SJSA1 (cell line): ENCODE data around the gene NOCT. TPM values are rescaled to one million over a fixed set of nuclear protein-coding genes. Genes with fewer than 3 reads are reported as not detected.

Experiments used
- DNase-seq, 2 experiments: peaks; one replicate each; pipeline ENCODE4 v3.0.0-alpha.2; 2015 to 2020; ENCODE audit warnings: low spot score in 2 of 2, low read depth in 1 of 2
- H3K27ac ChIP-seq: fragments of 250-450 bp; sonication (Bioruptor Pico); 2 replicates; pipeline ENCODE4 v1.5.1; 2020; ENCODE audit warnings: mild to moderate bottlenecking, moderate library complexity
- H3K27me3 ChIP-seq: fragments of 250-450 bp; sonication (Bioruptor Pico); replicated peaks from 2 replicates; pipeline ENCODE4 v1.5.1; 2020; ENCODE audit warnings: mild to moderate bottlenecking, moderate library complexity
- H3K36me3 ChIP-seq: fragments of 250-450 bp; sonication (Bioruptor Pico); 2 replicates; pipeline ENCODE4 v1.5.1; 2020; ENCODE audit warnings: mild to moderate bottlenecking
- H3K4me1 ChIP-seq: fragments of 250-450 bp; sonication (Bioruptor Pico); replicated peaks from 2 replicates; pipeline ENCODE4 v1.6.1; 2021; ENCODE audit warnings: mild to moderate bottlenecking
- H3K4me3 ChIP-seq: fragments of 250-450 bp; sonication (Bioruptor Pico); 2 replicates; pipeline ENCODE4 v1.5.1; 2020; ENCODE audit warnings: mild to moderate bottlenecking
- H3K9me3 ChIP-seq: fragments of 250-450 bp; sonication (Bioruptor Pico); replicated peaks from 2 replicates; pipeline ENCODE4 v1.5.1; 2020; ENCODE audit warnings: mild to moderate bottlenecking
- total RNA-seq: library from RNA; depleted of rRNA; stranded (reverse); fragments of >200 nt; shearing (Covaris generic); gene quantifications from 2 replicates; pipeline ENCODE4 v1.2.3, GENCODE V29; 2014; rRNA removed

The NOCT gene, protein sequence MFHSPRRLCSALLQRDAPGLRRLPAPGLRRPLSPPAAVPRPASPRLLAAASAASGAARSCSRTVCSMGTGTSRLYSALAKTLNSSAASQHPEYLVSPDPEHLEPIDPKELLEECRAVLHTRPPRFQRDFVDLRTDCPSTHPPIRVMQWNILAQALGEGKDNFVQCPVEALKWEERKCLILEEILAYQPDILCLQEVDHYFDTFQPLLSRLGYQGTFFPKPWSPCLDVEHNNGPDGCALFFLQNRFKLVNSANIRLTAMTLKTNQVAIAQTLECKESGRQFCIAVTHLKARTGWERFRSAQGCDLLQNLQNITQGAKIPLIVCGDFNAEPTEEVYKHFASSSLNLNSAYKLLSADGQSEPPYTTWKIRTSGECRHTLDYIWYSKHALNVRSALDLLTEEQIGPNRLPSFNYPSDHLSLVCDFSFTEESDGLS
- total RNA-seq, result 29.7 and 35.8 TPM in 2 replicates

DNA sequence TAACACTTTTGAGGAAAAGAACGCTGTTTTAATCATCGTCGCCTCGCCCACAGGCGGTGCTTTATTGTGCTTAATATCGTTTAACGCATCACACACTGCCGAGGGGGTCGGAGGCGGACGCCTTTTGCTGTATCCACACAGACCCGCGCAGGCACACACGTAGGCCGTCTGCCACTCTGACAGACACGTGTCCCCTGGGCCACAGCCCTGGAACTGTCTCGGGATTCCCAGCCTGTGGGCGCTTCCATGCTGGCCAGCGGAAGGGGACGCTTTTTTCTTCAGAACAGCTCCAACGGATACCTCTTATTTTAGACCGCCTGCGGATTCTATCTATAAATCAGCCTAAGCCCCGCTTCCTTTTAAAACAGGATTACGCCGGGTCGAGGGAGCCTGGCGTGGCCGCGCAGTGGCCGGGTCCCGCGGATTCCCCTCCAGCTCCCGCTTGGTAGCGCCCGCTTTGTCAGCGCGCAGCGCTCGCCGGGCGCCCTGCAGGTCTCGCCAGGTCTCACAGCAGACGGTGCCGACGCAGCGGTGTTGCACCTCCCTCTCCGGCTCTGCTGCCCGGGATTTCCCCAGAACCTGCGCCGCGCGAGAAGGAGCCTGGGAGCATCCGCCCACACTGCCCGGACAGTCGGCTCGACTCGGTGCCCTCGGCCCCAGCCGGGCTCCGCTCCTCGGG lies at the start of gene NOCT:
Gene NOCT (plus strand): TSS at position 513 of the 679 bp plus-strand sequence. CDS start 201 bp downstream, outside the sequence.
- Histone ChIP-seq H3K36me3 (peaks cover 30% of the 10 kb centered on the region), H3K4me3 (peak within 1 kb of the TSS; percentile 92), H3K9me3 (no peaks in the 10 kb centered on the region), H3K27ac (peak within 1 kb of the TSS; percentile 99), H3K4me1 (peaks cover 41% of the 10 kb centered on the region), H3K27me3 (no peaks in the 10 kb centered on the region)
- DNase-seq, result peak; percentile 94 to 97

GRCh38 chr4:138967313-138967712 lies 48.3 kb upstream of the NOCT start:
- H3K4me1 ChIP-seq, result no peaks in the 10 kb centered on the region
- no peaks in the 10 kb centered on the region for H3K9me3 ChIP-seq
- H3K27me3 ChIP-seq, result no peaks in the 10 kb centered on the region
- no peak overlapping the region for H3K4me3 ChIP-seq
- no peak for DNase-seq
- H3K27ac ChIP-seq, result no peak overlapping the region
- no peaks in the 10 kb centered on the region for H3K36me3 ChIP-seq

- no peak for DNase-seq
- no peak overlapping the region for H3K4me3 ChIP-seq
- no peaks in the 10 kb centered on the region for H3K9me3 ChIP-seq
- H3K27ac ChIP-seq, result no peak overlapping the region
- H3K36me3 ChIP-seq, result no peaks in the 10 kb centered on the region
- no peaks in the 10 kb centered on the region for H3K27me3 ChIP-seq
- no peaks in the 10 kb centered on the region for H3K4me1 ChIP-seq
Measured at GRCh38 chr4:138972956-138973801, 42.4 kb upstream of the NOCT start.

GRCh38 chr4:138975225-138975624 lies 40.4 kb upstream of the NOCT start:
- no peaks in the 10 kb centered on the region for H3K4me1 ChIP-seq
- no peak overlapping the region for H3K27ac ChIP-seq
- DNase-seq, result no peak
- H3K4me3 ChIP-seq, result no peak overlapping the region
- H3K27me3 ChIP-seq, result no peaks in the 10 kb centered on the region
- H3K9me3 ChIP-seq, result no peaks in the 10 kb centered on the region
- no peaks in the 10 kb centered on the region for H3K36me3 ChIP-seq

DNA sequence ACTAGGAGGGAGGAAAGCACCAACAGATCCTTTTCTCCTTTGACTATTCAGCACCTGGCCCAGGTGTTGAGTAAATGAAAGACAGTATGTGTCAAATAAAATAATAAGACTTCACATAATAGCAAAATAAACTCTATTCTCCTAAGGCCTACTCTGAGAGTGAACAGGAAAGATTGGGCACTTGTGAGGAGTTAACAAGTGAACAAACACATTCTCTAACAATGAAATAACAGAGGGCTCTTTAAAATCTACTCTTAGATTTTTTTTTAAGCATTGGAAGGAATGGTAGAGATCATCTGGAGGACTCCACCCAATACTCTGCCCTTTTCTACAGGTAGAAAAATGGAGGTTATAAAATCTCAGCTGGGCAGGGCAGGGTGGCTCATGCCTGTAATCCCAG lies 39.1 kb upstream of the NOCT start:
- Histone ChIP-seq H3K27me3 (no peaks in the 10 kb centered on the region), H3K9me3 (no peaks in the 10 kb centered on the region), H3K4me1 (no peaks in the 10 kb centered on the region), H3K4me3 (no peak overlapping the region), H3K27ac (no peak overlapping the region), H3K36me3 (no peaks in the 10 kb centered on the region)
- no peak for DNase-seq

DNA sequence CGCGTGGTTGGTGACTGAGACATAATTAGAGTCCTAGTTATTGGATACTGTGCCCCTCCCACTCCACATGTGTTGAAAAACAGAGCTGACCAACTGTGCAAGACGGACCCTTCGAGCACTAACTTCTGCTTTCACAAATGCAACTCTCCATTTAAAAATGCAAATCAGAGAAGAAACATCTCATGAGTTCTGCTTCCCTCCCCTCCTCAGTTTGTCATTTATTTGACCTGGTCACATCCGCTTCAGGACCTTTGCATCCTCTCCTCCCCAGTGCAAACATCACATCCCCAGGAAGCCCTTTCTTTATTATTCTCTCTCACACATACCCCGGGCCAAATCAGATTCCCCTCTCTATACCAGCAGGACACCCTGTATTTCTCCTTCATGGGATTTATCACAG lies 38.1 kb upstream of the NOCT start:
- no peaks in the 10 kb centered on the region for H3K4me1 ChIP-seq
- no peak overlapping the region for H3K4me3 ChIP-seq
- H3K27me3 ChIP-seq, result no peaks in the 10 kb centered on the region
- no peaks in the 10 kb centered on the region for H3K9me3 ChIP-seq
- H3K27ac ChIP-seq, result no peak overlapping the region
- no peak for DNase-seq
- no peaks in the 10 kb centered on the region for H3K36me3 ChIP-seq

- Histone ChIP-seq H3K27ac (no peak overlapping the region), H3K27me3 (no peaks in the 10 kb centered on the region), H3K9me3 (no peaks in the 10 kb centered on the region), H3K36me3 (no peaks in the 10 kb centered on the region), H3K4me3 (no peak overlapping the region), H3K4me1 (no peaks in the 10 kb centered on the region)
- DNase-seq, result no peak
Measured at GRCh38 chr4:138978028-138978585, 37.5 kb upstream of the NOCT start.

GRCh38 chr4:138978600-138978999 lies 37.0 kb upstream of the NOCT start:
- Histone ChIP-seq H3K27ac (no peak overlapping the region), H3K9me3 (no peaks in the 10 kb centered on the region), H3K36me3 (no peaks in the 10 kb centered on the region), H3K27me3 (no peaks in the 10 kb centered on the region), H3K4me1 (no peaks in the 10 kb centered on the region), H3K4me3 (no peak overlapping the region)
- DNase-seq, result no peak

GRCh38 chr4:138979742-138980141 lies 35.8 kb upstream of the NOCT start:
- DNase-seq, result no peak
- no peaks in the 10 kb centered on the region for H3K9me3 ChIP-seq
- H3K4me3 ChIP-seq, result no peak overlapping the region
- H3K27ac ChIP-seq, result no peak overlapping the region
- H3K27me3 ChIP-seq, result no peaks in the 10 kb centered on the region
- no peaks in the 10 kb centered on the region for H3K36me3 ChIP-seq
- no peaks in the 10 kb centered on the region for H3K4me1 ChIP-seq

DNA sequence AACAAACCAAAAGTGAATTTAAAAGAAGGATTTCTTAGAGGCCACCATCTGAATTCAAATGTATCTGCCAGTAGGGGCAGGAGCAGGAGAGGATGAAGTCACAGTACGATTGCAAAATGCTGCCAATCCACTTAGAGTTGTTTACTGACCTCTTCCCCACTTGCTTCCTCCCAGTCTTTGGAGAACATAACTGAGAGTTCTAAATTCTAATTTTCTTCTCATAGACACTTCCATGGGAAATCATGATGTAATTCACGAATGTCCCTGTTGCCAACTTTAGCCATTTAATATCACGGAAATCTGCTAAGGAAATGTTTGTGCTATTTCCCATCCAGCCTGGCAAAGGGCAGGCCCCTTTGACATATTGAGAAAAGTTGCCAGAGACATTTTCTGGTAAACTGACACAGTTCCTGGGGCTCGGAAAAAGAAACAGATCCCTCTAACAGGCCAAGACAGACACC lies 33.6 kb upstream of the NOCT start:
- Histone ChIP-seq H3K4me3 (no peak overlapping the region), H3K36me3 (no peaks in the 10 kb centered on the region), H3K27me3 (no peaks in the 10 kb centered on the region), H3K27ac (no peak overlapping the region), H3K4me1 (no peaks in the 10 kb centered on the region), H3K9me3 (no peaks in the 10 kb centered on the region)
- no peak for DNase-seq

DNA sequence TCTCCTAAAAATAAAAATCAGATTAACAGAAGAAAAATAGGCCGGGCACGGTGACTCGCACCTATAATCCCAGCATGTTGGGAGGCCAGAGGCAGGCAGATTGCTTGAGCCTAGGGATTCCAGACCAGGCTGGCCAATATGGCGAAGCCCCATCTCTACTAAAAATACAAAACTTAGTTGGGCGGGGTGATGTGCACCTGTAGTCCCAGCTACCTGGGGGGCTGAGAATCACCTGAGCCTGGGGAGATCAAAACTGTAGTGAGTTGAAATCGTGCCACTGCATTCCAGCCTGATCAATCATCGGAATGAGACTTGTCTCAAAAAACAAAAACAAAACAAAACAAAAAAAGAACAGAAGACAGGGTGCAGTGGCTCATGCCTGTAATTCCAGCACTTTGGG lies 32.8 kb upstream of the NOCT start:
- H3K36me3 ChIP-seq, result no peaks in the 10 kb centered on the region
- no peak overlapping the region for H3K27ac ChIP-seq
- H3K4me3 ChIP-seq, result no peak overlapping the region
- H3K4me1 ChIP-seq, result no peaks in the 10 kb centered on the region
- H3K9me3 ChIP-seq, result no peaks in the 10 kb centered on the region
- DNase-seq, result no peak
- no peaks in the 10 kb centered on the region for H3K27me3 ChIP-seq

GRCh38 chr4:138983690-138984089 lies 31.9 kb upstream of the NOCT start:
- Histone ChIP-seq H3K27me3 (no peaks in the 10 kb centered on the region), H3K36me3 (no peaks in the 10 kb centered on the region), H3K4me3 (no peak overlapping the region), H3K4me1 (no peaks in the 10 kb centered on the region), H3K27ac (no peak overlapping the region), H3K9me3 (no peaks in the 10 kb centered on the region)
- DNase-seq, result no peak

GRCh38 chr4:138984647-138985046 lies 30.9 kb upstream of the NOCT start:
- H3K4me3 ChIP-seq, result no peak overlapping the region
- no peaks in the 10 kb centered on the region for H3K4me1 ChIP-seq
- H3K27ac ChIP-seq, result no peak overlapping the region
- no peaks in the 10 kb centered on the region for H3K36me3 ChIP-seq
- H3K9me3 ChIP-seq, result no peaks in the 10 kb centered on the region
- DNase-seq, result no peak
- H3K27me3 ChIP-seq, result no peaks in the 10 kb centered on the region
